Hepatocyte (in vitro differentiated cells): ENCODE data around the gene IRGC.

Source experiments
- CTCF ChIP-seq: fragments of 200-600 bp; sonication (generic); IDR thresholded peaks from 2 replicates; pipeline ENCODE4 v1.5.1; 2016; ENCODE audit warnings: antibody characterized with exemption, mild to moderate bottlenecking; ENCODE audit not compliant: poor library complexity
- EZH2 ChIP-seq: fragments of 200-600 bp; sonication (generic); IDR thresholded peaks from 2 replicates; pipeline ENCODE4 v1.6.1; 2016; ENCODE audit warnings: antibody characterized with exemption, mild to moderate bottlenecking, borderline replicate concordance

- TF ChIP-seq CTCF = no peak
- TF ChIP-seq EZH2 = no peak
These were observed 22.9 kb downstream of the IRGC start for GRCh38 chr19:43738780-43739211.
